Stimulated activated CD4-positive, alpha-beta T cell treated with anti-CD3 and anti-CD28 coated beads, Interleukin-2, amount 100 ng/mL, for 24 hours (primary cell): Measurements from ENCODE around the gene ACKR4.
"Not testable (repeated sequence)": the region's sequence is repeated elsewhere in the genome, so short reads cannot be mapped to it uniquely, and the experiment has no call there.

Source experiments
- DNase-seq, 2 donors: peaks; one replicate each; pipeline ENCODE4 v3.0.0-alpha.2; 2020

ACKR4 gene

GRCh38 chr3:132596816-132597433 lies at the start of gene ACKR4:
ACKR4 (plus strand) TSS chr3:132597270; CDS start chr3:132600398, 3,128 bp downstream.
- no peak for DNase-seq

- DNase-seq, result no peak
Observed at GRCh38 chr3:132549169-132549568, 47.9 kb upstream of the ACKR4 start.

GRCh38 chr3:132549890-132550578 lies 47.0 kb upstream of the ACKR4 start:
- DNase-seq, result no peak

- no peak for DNase-seq
Observed at GRCh38 chr3:132550579-132551305, 46.3 kb upstream of the ACKR4 start.

DNA sequence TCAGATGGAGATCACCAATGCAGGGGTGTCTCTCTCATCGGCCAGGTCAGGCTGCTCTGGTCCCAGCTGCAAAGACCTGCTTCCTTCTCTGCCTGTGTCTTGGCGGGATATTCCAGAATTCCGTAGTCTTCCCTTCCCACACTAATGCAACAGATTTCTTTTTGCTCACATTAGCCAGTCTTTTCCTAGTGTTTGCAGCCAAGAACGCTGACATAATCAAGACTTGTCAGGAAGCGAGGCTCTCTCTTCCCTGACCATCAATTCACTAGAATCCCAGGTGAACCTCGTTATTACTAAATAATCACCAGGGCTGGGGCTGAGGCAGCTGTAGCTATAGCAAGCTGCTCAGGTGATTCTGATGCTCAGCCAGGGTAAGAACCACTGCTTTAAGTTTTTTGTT lies 43.2 kb upstream of the ACKR4 start:
- DNase-seq, result no peak

DNA sequence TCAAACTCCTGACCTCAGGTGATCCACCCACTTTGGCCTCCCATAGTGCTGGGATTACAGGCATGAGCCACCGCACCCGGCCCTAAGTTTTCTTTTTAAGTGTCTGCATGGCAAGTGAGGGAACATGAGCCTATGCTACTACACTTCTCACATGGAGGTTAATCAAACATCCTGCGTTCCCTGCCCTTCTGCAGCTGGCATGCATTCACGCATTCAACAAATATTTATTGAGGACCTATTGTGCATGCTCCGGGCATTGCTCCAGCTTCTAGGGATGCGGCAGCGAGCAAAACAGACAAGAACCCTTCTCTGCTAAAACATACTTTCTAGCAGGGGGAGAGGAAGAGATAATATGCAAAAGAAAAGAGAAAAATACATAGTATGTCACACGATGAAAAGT lies 42.6 kb upstream of the ACKR4 start:
- DNase-seq, result no peak

DNA sequence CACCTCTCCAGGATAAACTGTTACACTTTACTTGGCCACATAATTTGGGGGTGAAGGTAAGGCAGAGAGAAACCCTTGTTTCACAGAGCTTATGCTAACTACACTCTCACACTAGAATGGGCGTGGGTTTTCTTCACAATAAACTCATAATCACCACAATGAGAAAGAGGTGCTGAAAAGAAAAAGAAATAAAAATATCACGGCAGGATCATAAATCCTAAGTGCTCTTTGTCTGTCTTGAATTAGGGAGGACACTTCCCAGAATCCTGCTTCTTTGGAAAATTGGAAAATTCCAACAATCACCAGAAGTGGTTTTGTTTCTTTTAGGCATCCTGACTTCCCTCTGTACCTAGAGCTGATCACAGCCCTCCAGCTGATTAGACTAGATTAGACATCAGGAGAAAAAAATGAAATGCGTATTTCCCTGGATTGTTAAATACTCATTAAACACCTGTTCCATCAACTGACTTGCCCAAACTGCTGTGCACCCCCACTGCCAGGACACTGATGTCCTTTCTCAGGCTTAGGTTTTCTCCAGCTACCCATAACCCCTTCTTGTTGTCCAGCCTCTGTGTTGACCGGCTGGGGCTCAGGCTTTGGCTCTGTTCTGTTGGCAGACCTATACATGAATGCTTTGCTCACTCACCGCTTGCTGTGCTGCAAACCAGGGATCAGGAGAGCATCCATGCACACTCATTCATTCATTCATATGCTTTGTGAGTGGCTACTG lies 41.6 kb upstream of the ACKR4 start:
- no peak for DNase-seq

- DNase-seq, result not testable (repeated sequence)
Observed at GRCh38 chr3:132556036-132556386, 41.1 kb upstream of the ACKR4 start.

- DNase-seq, result no peak
Observed at GRCh38 chr3:132556508-132557159, 40.4 kb upstream of the ACKR4 start.

DNA sequence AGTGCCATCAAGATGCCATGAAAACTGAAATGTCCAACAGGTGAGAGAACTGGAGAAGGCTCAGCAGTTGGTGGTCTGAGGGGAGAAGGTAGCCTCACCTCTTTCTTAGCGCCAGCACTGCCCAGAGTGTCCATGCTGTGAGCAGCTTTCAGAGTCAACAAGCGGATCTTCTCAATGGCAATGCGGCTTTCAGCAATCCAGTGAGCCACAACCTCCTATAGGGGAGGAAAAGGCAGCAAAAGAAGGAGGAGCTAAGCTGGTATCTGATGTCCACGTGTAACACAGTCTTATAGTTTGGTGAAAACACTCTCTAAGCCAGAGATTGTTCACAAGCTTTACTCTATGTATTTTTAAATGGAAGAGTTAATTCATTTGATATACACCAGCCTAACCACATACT lies 36.1 kb upstream of the ACKR4 start:
- no peak for DNase-seq

- DNase-seq, result no peak
Observed at GRCh38 chr3:132563420-132564069, 33.5 kb upstream of the ACKR4 start.

- DNase-seq, result no peak
Observed at GRCh38 chr3:132564070-132564465, 33.0 kb upstream of the ACKR4 start.

- no peak for DNase-seq
Observed at GRCh38 chr3:132568422-132568821, 28.6 kb upstream of the ACKR4 start.

- no peak for DNase-seq
Observed at GRCh38 chr3:132569153-132569552, 27.9 kb upstream of the ACKR4 start.

DNA sequence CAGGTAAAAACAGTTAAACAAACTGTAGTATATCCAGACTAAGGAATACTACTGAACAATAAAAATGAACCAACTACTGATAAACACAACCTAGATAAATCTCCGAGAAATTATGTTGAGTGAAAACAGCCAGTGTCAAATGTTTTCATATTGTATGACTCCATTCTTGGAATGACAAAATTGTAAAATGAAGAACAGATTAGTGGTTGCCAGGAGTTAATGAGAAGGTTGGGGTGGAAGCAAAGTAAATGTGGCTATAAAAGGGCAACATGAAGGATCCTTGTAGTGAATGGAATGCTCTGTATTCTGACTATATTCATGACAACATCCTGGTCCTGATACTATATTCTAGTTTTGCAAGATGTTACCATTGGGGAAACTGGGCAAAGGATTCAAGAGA lies 27.5 kb upstream of the ACKR4 start:
- DNase-seq, result no peak

DNA sequence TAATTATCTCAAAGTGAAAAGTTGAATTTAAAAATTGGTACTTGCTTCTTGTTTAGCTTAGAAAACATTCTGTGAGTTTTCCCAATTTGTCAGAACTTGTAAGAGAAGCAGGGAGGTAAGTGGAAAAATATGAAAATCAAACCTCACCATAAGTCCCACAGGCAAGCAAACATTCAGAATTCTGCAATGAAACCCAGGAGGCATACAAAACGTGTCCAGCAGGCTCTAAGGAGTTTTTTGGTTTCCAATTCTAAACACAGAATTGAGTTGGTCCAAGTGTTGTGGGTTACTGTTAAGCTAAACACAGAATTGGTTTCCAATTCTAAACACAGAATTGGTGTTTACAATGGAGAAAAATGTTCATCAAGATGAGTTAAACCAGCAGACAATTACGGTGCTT lies 27.1 kb upstream of the ACKR4 start:
- DNase-seq, result no peak

DNA sequence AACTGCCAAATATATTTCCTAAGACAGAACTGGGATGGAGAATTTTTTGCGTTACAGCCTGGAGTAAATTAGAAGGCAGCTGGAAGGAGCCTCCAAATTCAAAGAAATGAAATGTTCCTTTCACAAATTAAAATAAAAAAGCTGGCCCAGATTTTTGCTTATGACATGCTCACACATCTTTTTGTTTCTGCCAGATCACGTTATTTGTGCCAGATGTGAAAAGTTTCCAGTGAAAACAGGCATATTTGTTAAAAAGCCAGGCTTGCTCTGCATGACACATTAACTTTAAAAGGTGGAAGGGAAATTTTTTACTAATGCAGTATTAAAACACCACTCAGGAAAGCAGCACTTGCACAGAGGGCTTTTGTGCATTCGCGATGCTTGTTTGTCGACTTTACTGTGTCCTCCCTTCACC lies 23.3 kb upstream of the ACKR4 start:
- DNase-seq, result no peak

DNA sequence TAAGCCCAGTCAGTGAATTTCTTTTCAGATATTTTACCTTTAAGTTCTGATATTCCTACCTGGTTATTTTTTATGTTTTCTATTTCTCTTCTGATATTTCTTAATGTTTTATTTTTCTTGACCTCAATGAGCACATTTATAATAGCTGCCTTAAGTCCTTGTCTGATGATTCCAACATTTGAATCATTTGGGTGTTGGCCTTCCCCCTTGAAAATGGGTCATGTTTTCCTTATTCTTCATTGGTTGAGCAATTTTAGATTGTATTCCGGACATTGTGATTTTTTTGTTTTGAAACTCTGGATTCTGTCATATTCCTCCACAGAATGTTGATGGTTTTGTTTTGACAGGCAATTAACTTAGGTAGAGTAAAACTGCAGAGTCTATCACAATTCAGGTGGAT lies 9.7 kb upstream of the ACKR4 start:
- DNase-seq, result no peak

DNA sequence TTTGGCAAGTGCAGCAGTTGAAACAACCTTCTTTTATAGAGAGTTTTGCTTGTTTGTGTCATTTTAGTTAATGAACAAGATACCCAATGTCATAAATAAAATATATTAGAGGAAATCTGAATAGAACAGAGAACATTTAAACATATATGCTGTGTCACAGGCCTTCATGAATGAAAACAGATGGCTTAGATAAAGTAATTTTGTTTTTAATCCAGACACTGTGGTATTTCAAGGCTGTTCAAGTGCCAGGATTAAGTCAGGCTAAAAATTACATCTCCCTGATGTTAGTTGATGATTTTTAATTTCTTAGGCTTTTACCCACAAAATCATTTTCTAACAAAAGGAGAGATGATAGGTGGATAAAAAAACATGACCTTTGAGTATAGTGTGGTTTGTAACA lies 4.9 kb upstream of the ACKR4 start:
- DNase-seq, result no peak

DNA sequence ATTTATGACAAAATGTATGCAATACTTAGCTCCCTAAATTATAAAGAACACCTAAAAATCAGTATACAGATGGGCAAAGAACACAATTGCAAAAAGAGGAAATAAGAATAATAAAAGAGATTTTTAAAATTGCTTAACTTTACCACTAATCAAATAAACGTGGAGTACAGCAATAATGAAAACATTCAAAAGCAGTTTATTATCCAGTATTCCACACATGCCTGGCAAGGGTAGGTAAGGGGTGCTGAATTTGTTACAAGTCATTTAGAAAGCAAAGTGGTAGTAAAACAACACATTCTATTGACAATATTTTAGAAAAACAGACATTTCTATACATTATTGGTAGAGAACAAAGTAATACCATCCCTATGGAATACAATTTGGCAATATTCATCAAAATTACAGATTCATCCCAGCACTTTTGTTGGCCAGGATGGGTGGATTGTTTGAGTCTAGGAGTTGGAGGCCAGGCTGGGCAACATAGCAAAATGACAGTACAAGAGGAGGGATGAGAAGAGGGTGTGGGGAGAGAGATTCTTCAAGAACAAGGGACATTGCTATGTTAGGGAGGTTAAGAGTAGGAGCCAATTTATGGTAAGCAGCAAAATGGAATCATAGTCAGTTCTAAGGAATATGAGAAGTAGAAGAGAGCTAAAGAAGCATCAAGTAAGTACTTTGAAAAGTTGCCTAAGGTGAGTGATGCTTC lies 3.7 kb upstream of the ACKR4 start:
- DNase-seq, result no peak

DNA sequence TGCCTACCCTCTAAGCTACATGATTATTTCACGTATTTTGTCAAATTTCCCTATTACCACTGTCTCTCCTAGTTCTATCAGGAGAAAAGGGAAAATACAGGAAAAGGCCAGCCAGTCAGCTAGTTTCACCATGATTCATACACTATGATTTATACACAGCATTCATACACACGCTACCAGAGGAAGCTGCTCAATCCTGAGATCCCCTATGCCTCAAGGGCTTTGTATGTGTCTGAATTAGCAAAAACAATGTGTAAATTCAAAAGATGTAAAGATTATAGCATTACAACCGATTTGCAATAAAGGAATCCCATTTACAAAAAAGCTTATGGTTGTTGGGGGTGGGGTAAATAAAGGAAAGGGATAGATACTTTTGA lies 3.1 kb upstream of the ACKR4 start:
- no peak for DNase-seq

GRCh38 chr3:132594498-132594897 lies 2.6 kb upstream of the ACKR4 start:
- no peak for DNase-seq
